G401 (cell line): ENCODE data around the gene SCCPDH. TPM values are rescaled to one million over a fixed set of nuclear protein-coding genes. Genes with fewer than 3 reads are reported as not detected.

ENCODE experiments used
- total RNA-seq: library from RNA; depleted of rRNA; stranded (reverse); fragments of >200 nt; shearing (Covaris generic); gene quantifications from 2 replicates; pipeline ENCODE4 v1.2.3, GENCODE V29; 2014; rRNA removed

Gene SCCPDH
- total RNA-seq, 1 experiment from 2014 or later: 66.9 TPM

Other genes starting within 250 kb of the SCCPDH start
- 49.5 and 69.6 TPM in 2 replicates for gene SMYD3, start 217.1 kb upstream of the SCCPDH start, total RNA-seq
- 8.8 and 8.9 TPM in 2 replicates for gene TFB2M, start 158.1 kb upstream of the SCCPDH start, total RNA-seq
- gene CNST, start 158.0 kb upstream of the SCCPDH start, total RNA-seq: 17.4 and 20.6 TPM in 2 replicates
- gene AHCTF1, start 207.5 kb downstream of the SCCPDH start, total RNA-seq: 33.7 and 41.1 TPM in 2 replicates